Measurements from ENCODE around the gene NUP54.

Gene NUP54

GRCh38 chr4:76148142-76148865 lies at the start of gene NUP54:
NUP54 (minus strand) TSS chr4:76148397; CDS start chr4:76148374, 23 bp downstream.
- DNase-seq (ENCODE audit: low read depth in 2 of 2), result peak; percentile 80 to 83

- DNase-seq (ENCODE audit: low read depth in 2 of 2), result no peak
Measured at GRCh38 chr4:76197031-76197743, 49.0 kb upstream of the NUP54 start.

GRCh38 chr4:76196376-76196775 lies 48.2 kb upstream of the NUP54 start:
- no peak for DNase-seq (ENCODE audit: low read depth in 2 of 2)

GRCh38 chr4:76195326-76195725 lies 47.1 kb upstream of the NUP54 start:
- DNase-seq (ENCODE audit: low read depth in 2 of 2), result no peak

- DNase-seq (ENCODE audit: low read depth in 2 of 2), result peak; percentile 80 to 85
Measured at GRCh38 chr4:76194325-76194724, 46.1 kb upstream of the NUP54 start.

- no peak for DNase-seq (ENCODE audit: low read depth in 2 of 2)
Measured at GRCh38 chr4:76192236-76192635, 44.0 kb upstream of the NUP54 start.

- DNase-seq (ENCODE audit: low read depth in 2 of 2), result no peak
Measured at GRCh38 chr4:76188557-76188956, 40.4 kb upstream of the NUP54 start.

GRCh38 chr4:76188149-76188548 lies 40.0 kb upstream of the NUP54 start:
- DNase-seq (ENCODE audit: low read depth in 2 of 2), result no peak

GRCh38 chr4:76187152-76187551 lies 39.0 kb upstream of the NUP54 start:
- DNase-seq (ENCODE audit: low read depth in 2 of 2), result no peak

GRCh38 chr4:76182463-76182862 lies 34.3 kb upstream of the NUP54 start:
- no peak for DNase-seq (ENCODE audit: low read depth in 2 of 2)

GRCh38 chr4:76179398-76180318 lies 31.5 kb upstream of the NUP54 start:
- peak; percentile 20 to 28 for DNase-seq (ENCODE audit: low read depth in 2 of 2)

- no peak for DNase-seq (ENCODE audit: low read depth in 2 of 2)
Measured at GRCh38 chr4:76178296-76178695, 30.1 kb upstream of the NUP54 start.

GRCh38 chr4:76177709-76178108 lies 29.5 kb upstream of the NUP54 start:
- no peak for DNase-seq (ENCODE audit: low read depth in 2 of 2)

GRCh38 chr4:76175336-76175735 lies 27.1 kb upstream of the NUP54 start:
- no peak for DNase-seq (ENCODE audit: low read depth in 2 of 2)

- no peak for DNase-seq (ENCODE audit: low read depth in 2 of 2)
Measured at GRCh38 chr4:76174216-76174615, 26.0 kb upstream of the NUP54 start.

GRCh38 chr4:76168688-76169087 lies 20.5 kb upstream of the NUP54 start:
- DNase-seq (ENCODE audit: low read depth in 2 of 2), result no peak

GRCh38 chr4:76166480-76166879 lies 18.3 kb upstream of the NUP54 start:
- no peak for DNase-seq (ENCODE audit: low read depth in 2 of 2)

- no peak for DNase-seq (ENCODE audit: low read depth in 2 of 2)
Measured at GRCh38 chr4:76160355-76160754, 12.2 kb upstream of the NUP54 start.

GRCh38 chr4:76156635-76157034 lies 8.4 kb upstream of the NUP54 start:
- DNase-seq (ENCODE audit: low read depth in 2 of 2), result no peak

- DNase-seq (ENCODE audit: low read depth in 2 of 2), result no peak
Measured at GRCh38 chr4:76155979-76156378, 7.8 kb upstream of the NUP54 start.

GRCh38 chr4:76153356-76153755 lies 5.2 kb upstream of the NUP54 start:
- DNase-seq (ENCODE audit: low read depth in 2 of 2), result no peak

- DNase-seq (ENCODE audit: low read depth in 2 of 2), result peak; percentile 43 to 44
Measured at GRCh38 chr4:76147454-76148141, 599 bp downstream of the NUP54 start.

Data from fibroblast of skin of left biceps (primary cell).